Measurements from ENCODE around the gene KRT15.

The KRT15 gene

GRCh38 chr17:41527063-41528023 lies 8.7 kb upstream of the KRT15 start:
- no peak for TF ChIP-seq CTCF (conservative IDR thresholded peaks at IDR 0.05; ENCODE audit: low read depth, low read length)
- peak overlapping the region; percentile 60 for H3K4me3 ChIP-seq (ENCODE audit: low read depth, low read length)
- DNase-seq (ENCODE audit: low read depth): no peak

- no peak for TF ChIP-seq CTCF (conservative IDR thresholded peaks at IDR 0.05; ENCODE audit: low read depth, low read length)
- no peak overlapping the region for H3K4me3 ChIP-seq (ENCODE audit: low read depth, low read length)
These were observed 5.6 kb upstream of the KRT15 start for GRCh38 chr17:41524261-41524660.

GRCh38 chr17:41523787-41524186 lies 5.1 kb upstream of the KRT15 start:
- DNase-seq (ENCODE audit: low read depth): no peak
- no peak for TF ChIP-seq CTCF (conservative IDR thresholded peaks at IDR 0.05; ENCODE audit: low read depth, low read length)
- H3K4me3 ChIP-seq (ENCODE audit: low read depth, low read length): no peak overlapping the region

More at GRCh38 chr17:41524261-41524660, 5.6 kb upstream of the KRT15 start:
- DNase-seq (ENCODE audit: low read depth): no peak

GRCh38 chr17:41523225-41523593 lies 4.5 kb upstream of the KRT15 start:
- H3K4me3 ChIP-seq (ENCODE audit: low read depth, low read length): no peak overlapping the region
- no peak for TF ChIP-seq CTCF (conservative IDR thresholded peaks at IDR 0.05; ENCODE audit: low read depth, low read length)
- no peak for DNase-seq (ENCODE audit: low read depth)

GRCh38 chr17:41522301-41523224 lies 3.9 kb upstream of the KRT15 start:
- DNase-seq (ENCODE audit: low read depth): no peak
- no peak for TF ChIP-seq CTCF (conservative IDR thresholded peaks at IDR 0.05; ENCODE audit: low read depth, low read length)
- no peak overlapping the region for H3K4me3 ChIP-seq (ENCODE audit: low read depth, low read length)

- no peak overlapping the region for H3K4me3 ChIP-seq (ENCODE audit: low read depth, low read length)
These were observed 3.0 kb upstream of the KRT15 start for GRCh38 chr17:41521574-41522261.

More at GRCh38 chr17:41521574-41522261, 3.0 kb upstream of the KRT15 start:
- TF ChIP-seq CTCF (conservative IDR thresholded peaks at IDR 0.05; ENCODE audit: low read depth, low read length): peak; percentile 20
- peak; percentile 86 for DNase-seq (ENCODE audit: low read depth)

Data from choroid plexus epithelial cell (primary cell).